HG03521 (cell line): Measurements from ENCODE around the gene ALDH3A1.

ENCODE experiments used
- ATAC-seq: cut with Tn5 transposase; IDR thresholded peaks from one replicate; pipeline ENCODE4 v1.9.1; 2021; ENCODE audit warnings: mild to moderate bottlenecking, moderate library complexity; ENCODE audit not compliant: unreplicated experiment

Gene ALDH3A1

GRCh38 chr17:19760746-19761145 lies 12.6 kb upstream of the ALDH3A1 start:
- no peak for ATAC-seq

- ATAC-seq: no peak
Observed at GRCh38 chr17:19759568-19760549, 11.8 kb upstream of the ALDH3A1 start.

GRCh38 chr17:19757536-19758180 lies 9.6 kb upstream of the ALDH3A1 start:
- ATAC-seq: no peak

- no peak for ATAC-seq
Observed at GRCh38 chr17:19756546-19756945, 8.4 kb upstream of the ALDH3A1 start.

GRCh38 chr17:19755821-19756510 lies 7.9 kb upstream of the ALDH3A1 start:
- no peak for ATAC-seq

GRCh38 chr17:19755392-19755791 lies 7.3 kb upstream of the ALDH3A1 start:
- ATAC-seq: no peak

GRCh38 chr17:19753661-19754463 lies 5.8 kb upstream of the ALDH3A1 start:
- no peak for ATAC-seq

- ATAC-seq: no peak
Observed at GRCh38 chr17:19753051-19753509, 5.0 kb upstream of the ALDH3A1 start.

GRCh38 chr17:19752216-19753050 lies 4.3 kb upstream of the ALDH3A1 start:
- no peak for ATAC-seq

- ATAC-seq: no peak
Observed at GRCh38 chr17:19750835-19751234, 2.7 kb upstream of the ALDH3A1 start.

- ATAC-seq: no peak
Observed at GRCh38 chr17:19750020-19750572, 2.0 kb upstream of the ALDH3A1 start.

- ATAC-seq: no peak
Observed at GRCh38 chr17:19748807-19749193, 702 bp upstream of the ALDH3A1 start.

- ATAC-seq: no peak
Observed at GRCh38 chr17:19747159-19747719, 859 bp downstream of the ALDH3A1 start.

GRCh38 chr17:19746517-19746916 lies 1.6 kb downstream of the ALDH3A1 start:
- ATAC-seq: no peak

- no peak for ATAC-seq
Observed at GRCh38 chr17:19744922-19745757, 3.0 kb downstream of the ALDH3A1 start.

GRCh38 chr17:19744492-19744891 lies 3.6 kb downstream of the ALDH3A1 start:
- no peak for ATAC-seq

- no peak for ATAC-seq
Observed at GRCh38 chr17:19743101-19744100, 4.7 kb downstream of the ALDH3A1 start.
